Ovary (tissue), 3 donors: Measurements from ENCODE around the gene ARHGEF11.

Experiments used
- POLR2A ChIP-seq: fragments of 450-650 bp; IDR thresholded peaks from one replicate; pipeline ENCODE4 v1.6.1; 2017; ENCODE audit warnings: antibody characterized with exemption, mild to moderate bottlenecking, moderate library complexity
- TF ChIP-seq, protein P1 (sequence below), 3 donors: fragments of 450-650 bp in 2 of 3; fragments of 200-600 bp in 1 of 3; IDR thresholded peaks; one replicate each; pipeline versions ENCODE4 v1.5.1 to v1.8.0; 2016 to 2022; ENCODE audit warnings: antibody characterized with exemption in 3 of 3, mild to moderate bottlenecking in 1 of 3
- donor health status: DM: no; HTN: no; CAD: no.

DNA sequence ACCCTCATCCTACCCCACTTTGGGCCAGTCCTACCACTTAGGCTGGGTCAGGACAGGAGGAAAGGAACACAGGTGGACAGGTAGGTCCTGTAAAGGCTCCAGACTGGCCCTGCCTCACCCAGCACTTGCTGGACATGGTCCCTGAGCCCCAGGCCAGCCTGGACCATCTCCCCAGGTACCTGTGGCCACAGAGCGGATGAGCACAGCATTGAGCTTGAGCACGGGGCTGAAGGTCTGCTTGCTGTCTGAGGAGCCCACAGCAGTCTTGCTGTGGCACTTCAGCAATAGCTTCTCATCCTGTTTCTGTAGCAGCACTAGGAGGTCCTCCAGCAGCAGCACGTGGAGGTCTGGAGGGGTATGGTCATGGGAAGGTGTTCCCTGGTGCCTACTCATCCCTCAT lies 101.8 kb downstream of the ARHGEF11 start:
- no peak for TF ChIP-seq POLR2A
- TF ChIP-seq, protein P1, sequence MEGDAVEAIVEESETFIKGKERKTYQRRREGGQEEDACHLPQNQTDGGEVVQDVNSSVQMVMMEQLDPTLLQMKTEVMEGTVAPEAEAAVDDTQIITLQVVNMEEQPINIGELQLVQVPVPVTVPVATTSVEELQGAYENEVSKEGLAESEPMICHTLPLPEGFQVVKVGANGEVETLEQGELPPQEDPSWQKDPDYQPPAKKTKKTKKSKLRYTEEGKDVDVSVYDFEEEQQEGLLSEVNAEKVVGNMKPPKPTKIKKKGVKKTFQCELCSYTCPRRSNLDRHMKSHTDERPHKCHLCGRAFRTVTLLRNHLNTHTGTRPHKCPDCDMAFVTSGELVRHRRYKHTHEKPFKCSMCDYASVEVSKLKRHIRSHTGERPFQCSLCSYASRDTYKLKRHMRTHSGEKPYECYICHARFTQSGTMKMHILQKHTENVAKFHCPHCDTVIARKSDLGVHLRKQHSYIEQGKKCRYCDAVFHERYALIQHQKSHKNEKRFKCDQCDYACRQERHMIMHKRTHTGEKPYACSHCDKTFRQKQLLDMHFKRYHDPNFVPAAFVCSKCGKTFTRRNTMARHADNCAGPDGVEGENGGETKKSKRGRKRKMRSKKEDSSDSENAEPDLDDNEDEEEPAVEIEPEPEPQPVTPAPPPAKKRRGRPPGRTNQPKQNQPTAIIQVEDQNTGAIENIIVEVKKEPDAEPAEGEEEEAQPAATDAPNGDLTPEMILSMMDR (IDR thresholded peaks at IDR 0.05) = no peak
